K562 treated with DMSO at 1 percent for 12 hours (cell line): ENCODE results near the gene SLC9A9. TPM values are rescaled to one million over a fixed set of nuclear protein-coding genes. Genes with fewer than 3 reads are reported as not detected.

Experiments used
- total RNA-seq: library from RNA; unstranded; fragments of 300-600 nt; gene quantifications from 2 replicates; pipeline ENCODE4 v1.2.3, GENCODE V29; 2022; ENCODE audit not compliant: insufficient read depth

SLC9A9 gene
- total RNA-seq: 0.27 TPM in 1 of 2 replicates, not detected in the other

DNA sequence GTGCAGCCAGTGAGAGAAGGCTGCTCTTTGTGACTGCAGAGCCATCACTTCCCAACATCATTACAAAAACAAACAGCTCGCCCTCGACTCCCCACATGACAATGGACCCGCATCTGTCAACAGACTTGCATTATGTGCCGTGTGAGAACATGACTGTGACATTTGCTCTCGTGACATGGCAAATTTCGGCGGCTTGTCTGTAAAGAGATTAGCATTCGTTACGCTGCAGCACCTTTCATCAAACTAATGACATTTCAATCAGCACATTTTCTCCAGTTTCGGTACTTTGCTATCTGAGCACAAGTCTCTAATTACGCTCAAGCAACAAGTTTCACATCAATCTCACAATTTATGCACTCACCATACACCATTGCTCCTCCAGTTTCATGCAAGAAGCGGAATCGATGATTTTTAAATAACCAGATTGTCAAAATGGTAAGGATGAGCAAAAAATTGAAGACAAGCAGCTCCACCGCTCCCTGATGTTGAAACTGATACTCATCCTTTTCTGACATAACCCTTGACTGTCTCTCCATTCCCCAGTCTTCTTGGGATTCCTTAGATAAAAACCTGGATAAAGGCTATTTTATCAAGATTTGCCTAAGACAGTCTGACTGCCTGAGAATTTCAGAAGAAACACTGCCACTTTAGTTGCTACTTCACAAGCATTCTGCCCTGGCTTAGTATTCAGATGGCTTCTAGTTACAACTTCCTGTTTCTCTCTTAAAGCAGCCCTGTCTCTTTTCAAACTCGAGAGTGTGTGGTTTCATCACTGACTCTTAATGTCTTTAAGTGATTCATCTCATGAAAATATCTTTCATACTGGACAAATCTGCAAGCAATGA is at the start of gene SLC9A9:
Gene SLC9A9 (minus strand): TSS at position 682 of the 845 bp plus-strand sequence. CDS start 146 bp downstream, at position 536.

Other genes starting within 250 kb of the SLC9A9 start
- gene DIPK2A, start 123.4 kb upstream of the SLC9A9 start, total RNA-seq: 2.1 and 8.6 TPM in 2 replicates